DOHH2 (cell line): ENCODE data around the gene TMEM190.

ENCODE experiments used
- H3F3A ChIP-seq: fragments of 200-600 bp; sonication (generic), shearing (Covaris generic); 2 replicates; pipeline ENCODE4 v1.6.0; 2016; ENCODE audit warnings: antibody characterized with exemption, mild to moderate bottlenecking; ENCODE audit not compliant: control insufficient read depth, insufficient read depth
- H3K27ac ChIP-seq: fragments of 200-600 bp; sonication (generic); 2 replicates; pipeline ENCODE4 v1.5.1; 2014; ENCODE audit warnings: low read depth, mild to moderate bottlenecking, low read length, moderate library complexity
- H3K27me3 ChIP-seq: fragments of 200-600 bp; sonication (generic); 2 replicates; pipeline ENCODE4 v1.6.1; 2014; ENCODE audit warnings: mild to moderate bottlenecking, low read length, mixed read lengths; ENCODE audit not compliant: control insufficient read depth
- H3K36me3 ChIP-seq: fragments of 200-600 bp; sonication (generic); 2 replicates; pipeline ENCODE4 v1.6.1; 2014; ENCODE audit warnings: mild to moderate bottlenecking, low read length, moderate library complexity, mixed read lengths; ENCODE audit not compliant: control insufficient read depth
- H3K4me1 ChIP-seq: fragments of 200-600 bp; sonication (generic); 2 replicates; pipeline ENCODE4 v1.6.1; 2014; ENCODE audit warnings: mild to moderate bottlenecking, low read length, mixed read lengths; ENCODE audit not compliant: control insufficient read depth
- H3K4me2 ChIP-seq: fragments of 200-600 bp; sonication (generic); 2 replicates; pipeline ENCODE4 v1.6.0; 2014; ENCODE audit warnings: mild to moderate bottlenecking, low read length, moderate library complexity
- H3K4me3 ChIP-seq: fragments of 200-600 bp; sonication (generic); 2 replicates; pipeline ENCODE4 v1.5.1; 2014; ENCODE audit warnings: mild to moderate bottlenecking, low read length, mixed read lengths
- H3K79me2 ChIP-seq: fragments of 200-600 bp; sonication (generic); 2 replicates; pipeline ENCODE4 v1.6.1; 2014; ENCODE audit warnings: mild to moderate bottlenecking, low read length, mixed read lengths; ENCODE audit not compliant: control insufficient read depth
- H3K9me2 ChIP-seq: fragments of 200-600 bp; sonication (generic); replicated peaks from 2 replicates; pipeline ENCODE4 v1.6.1; 2014; ENCODE audit warnings: mild to moderate bottlenecking, low read length, mixed read lengths; ENCODE audit not compliant: control insufficient read depth
- H3K9me3 ChIP-seq: fragments of 200-600 bp; sonication (generic); 2 replicates; pipeline ENCODE4 v1.6.1; 2014; ENCODE audit warnings: antibody characterized with exemption, low read length, mixed read lengths; ENCODE audit not compliant: control insufficient read depth, insufficient read depth
- H4K20me1 ChIP-seq: fragments of 200-600 bp; sonication (generic); 2 replicates; pipeline ENCODE4 v1.6.0; 2014; ENCODE audit warnings: low read depth, mild to moderate bottlenecking, antibody characterized with exemption, low read length, moderate library complexity; ENCODE audit not compliant: control insufficient read depth, insufficient read depth
- EZH2phosphoT487 ChIP-seq: fragments of 200-600 bp; sonication (generic); IDR thresholded peaks from 2 replicates; pipeline ENCODE4 v1.6.1; 2017; ENCODE audit warnings: borderline replicate concordance, mild to moderate bottlenecking, antibody characterized with exemption, low read length, moderate library complexity, mixed read lengths
- TF ChIP-seq, protein P1 (sequence below): fragments of 200-600 bp; sonication (generic); IDR thresholded peaks from one replicate; pipeline ENCODE4 v1.5.1; 2014; ENCODE audit warnings: antibody characterized with exemption, mild to moderate bottlenecking, low read depth, low read length; ENCODE audit not compliant: poor library complexity, severe bottlenecking

The TMEM190 gene

DNA sequence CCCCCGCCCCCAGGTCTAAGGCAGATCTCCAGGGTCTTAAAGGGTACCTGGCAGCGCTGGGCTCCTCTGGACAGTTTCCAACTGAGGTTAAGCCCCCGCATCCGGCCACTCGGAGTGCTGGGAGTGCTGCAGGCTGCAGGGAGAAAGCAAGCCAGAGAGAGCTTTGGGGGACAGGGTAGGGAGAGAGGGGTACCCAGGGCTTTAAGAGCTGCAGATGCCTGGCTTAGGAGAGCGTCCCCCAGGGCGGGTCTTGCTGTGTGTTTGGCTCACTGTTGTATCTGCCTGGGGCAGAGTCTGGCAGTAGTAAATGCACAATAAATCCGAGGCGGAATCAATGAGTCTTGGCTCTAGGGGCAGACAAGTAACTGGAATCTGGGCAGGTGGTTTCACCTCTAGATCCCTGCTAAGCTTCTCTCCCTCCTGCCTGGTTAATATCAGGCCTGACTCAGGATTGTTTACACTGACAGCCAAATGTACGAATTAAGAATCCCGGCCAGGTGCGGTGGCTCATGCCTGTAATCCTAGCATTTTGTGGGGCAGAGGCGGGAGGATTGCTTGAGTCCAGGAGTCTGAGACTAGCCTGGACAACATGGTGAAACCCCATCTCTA lies 21.3 kb upstream of the TMEM190 start:
- Histone ChIP-seq H3K27me3 (peaks cover 43% of the 10 kb centered on the region), H3K4me1 (peaks cover 11% of the 10 kb centered on the region), H3K27ac (no peak overlapping the region), H3K79me2 (no peaks in the 10 kb centered on the region), H3K36me3 (no peaks in the 10 kb centered on the region), H3K4me2 (no peak overlapping the region), H3K9me2 (no peaks in the 10 kb centered on the region), H4K20me1 (no peaks in the 10 kb centered on the region), H3K4me3 (no peak overlapping the region), H3K9me3 (no peaks in the 10 kb centered on the region), H3F3A (no peaks in the 10 kb centered on the region)
- TF ChIP-seq, protein P1, sequence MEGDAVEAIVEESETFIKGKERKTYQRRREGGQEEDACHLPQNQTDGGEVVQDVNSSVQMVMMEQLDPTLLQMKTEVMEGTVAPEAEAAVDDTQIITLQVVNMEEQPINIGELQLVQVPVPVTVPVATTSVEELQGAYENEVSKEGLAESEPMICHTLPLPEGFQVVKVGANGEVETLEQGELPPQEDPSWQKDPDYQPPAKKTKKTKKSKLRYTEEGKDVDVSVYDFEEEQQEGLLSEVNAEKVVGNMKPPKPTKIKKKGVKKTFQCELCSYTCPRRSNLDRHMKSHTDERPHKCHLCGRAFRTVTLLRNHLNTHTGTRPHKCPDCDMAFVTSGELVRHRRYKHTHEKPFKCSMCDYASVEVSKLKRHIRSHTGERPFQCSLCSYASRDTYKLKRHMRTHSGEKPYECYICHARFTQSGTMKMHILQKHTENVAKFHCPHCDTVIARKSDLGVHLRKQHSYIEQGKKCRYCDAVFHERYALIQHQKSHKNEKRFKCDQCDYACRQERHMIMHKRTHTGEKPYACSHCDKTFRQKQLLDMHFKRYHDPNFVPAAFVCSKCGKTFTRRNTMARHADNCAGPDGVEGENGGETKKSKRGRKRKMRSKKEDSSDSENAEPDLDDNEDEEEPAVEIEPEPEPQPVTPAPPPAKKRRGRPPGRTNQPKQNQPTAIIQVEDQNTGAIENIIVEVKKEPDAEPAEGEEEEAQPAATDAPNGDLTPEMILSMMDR, result no peak

DNA sequence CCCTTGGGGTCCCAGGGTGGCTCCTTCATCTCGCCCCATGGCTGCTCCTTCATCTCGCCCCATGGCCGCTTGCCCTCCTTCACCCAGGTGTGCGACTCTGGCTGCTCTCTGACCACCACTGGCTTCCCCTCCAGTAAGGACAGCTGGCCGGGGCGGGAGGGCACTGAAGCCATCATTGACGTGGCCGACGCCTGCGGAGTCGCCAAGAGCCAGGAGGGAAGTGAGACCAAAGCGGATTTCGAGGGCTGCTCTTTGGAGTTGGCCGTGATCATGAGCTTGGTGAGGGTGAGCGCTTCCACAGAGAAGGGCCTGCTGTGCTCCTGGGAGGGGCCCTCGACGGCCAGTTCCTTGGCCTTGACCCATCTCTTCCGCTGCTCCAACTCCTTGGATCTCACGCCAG lies 18.1 kb upstream of the TMEM190 start:
- no peaks in the 10 kb centered on the region for H3K36me3 ChIP-seq
- H3K4me3 ChIP-seq, result no peak overlapping the region
- peaks cover 8% of the 10 kb centered on the region for H3K4me1 ChIP-seq
- TF ChIP-seq EZH2phosphoT487, result no peak
- TF ChIP-seq, protein P1, result no peak
- H3K9me3 ChIP-seq, result no peaks in the 10 kb centered on the region
- H4K20me1 ChIP-seq, result no peaks in the 10 kb centered on the region
- no peaks in the 10 kb centered on the region for H3F3A ChIP-seq
- no peak overlapping the region for H3K27ac ChIP-seq
- no peaks in the 10 kb centered on the region for H3K9me2 ChIP-seq
- peaks cover 24% of the 10 kb centered on the region for H3K27me3 ChIP-seq
- no peak overlapping the region for H3K4me2 ChIP-seq
- no peaks in the 10 kb centered on the region for H3K79me2 ChIP-seq

DNA sequence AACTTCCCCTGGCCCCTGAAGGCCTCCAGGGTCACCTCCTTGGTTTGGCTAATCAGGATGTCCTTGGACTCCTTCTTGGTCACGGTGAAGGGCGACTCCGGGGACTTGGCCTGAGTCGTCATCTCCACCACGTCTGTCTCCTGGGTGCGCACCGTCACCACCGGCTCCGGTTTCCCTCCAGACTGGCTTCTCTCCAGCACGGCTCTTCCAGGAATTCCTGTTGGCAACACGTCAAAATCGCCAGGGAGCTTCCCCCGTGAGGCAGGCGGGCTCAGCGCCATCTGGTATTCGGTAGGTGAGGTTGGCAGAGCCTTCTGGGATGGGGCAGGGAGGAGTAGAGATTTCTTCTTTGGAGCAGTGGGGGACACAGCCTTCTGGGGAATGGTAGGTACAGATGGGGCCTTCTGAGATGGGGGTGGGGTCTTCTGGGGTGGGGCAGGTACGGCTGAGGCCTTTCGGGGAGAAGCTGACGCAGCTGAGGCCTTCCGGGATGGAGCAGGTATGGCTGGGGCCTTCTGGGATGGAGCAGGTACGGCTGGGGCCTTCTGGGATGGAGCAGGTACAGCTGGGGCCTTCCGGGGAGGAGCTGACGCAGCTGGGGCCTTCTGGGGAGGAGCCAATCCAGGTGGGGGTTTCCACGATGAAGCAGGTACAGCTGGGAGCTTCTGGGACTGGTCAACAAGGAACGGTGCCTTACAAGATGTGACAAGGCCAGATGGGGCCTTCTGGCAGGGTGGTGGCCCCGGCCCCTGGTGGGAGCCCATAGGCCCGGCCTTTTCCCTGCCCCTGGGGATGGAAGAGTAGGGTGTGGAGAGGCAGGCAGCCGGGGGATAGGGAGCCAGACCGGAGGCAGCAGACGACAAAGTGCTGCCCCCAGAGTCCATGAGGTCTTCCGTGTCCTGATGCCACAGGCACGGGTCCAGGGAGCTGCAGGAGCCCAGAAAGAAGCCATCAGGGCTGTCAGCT lies 17.4 kb upstream of the TMEM190 start:
- Histone ChIP-seq H3K4me1 (peaks cover 4% of the 10 kb centered on the region), H3K4me2 (no peak overlapping the region), H3K36me3 (no peaks in the 10 kb centered on the region), H3K27ac (no peak overlapping the region), H3K27me3 (peaks cover 20% of the 10 kb centered on the region), H3K9me2 (no peaks in the 10 kb centered on the region), H4K20me1 (no peaks in the 10 kb centered on the region), H3K4me3 (no peak overlapping the region), H3K79me2 (no peaks in the 10 kb centered on the region), H3F3A (no peaks in the 10 kb centered on the region), H3K9me3 (no peaks in the 10 kb centered on the region)
- TF ChIP-seq, protein P1, result no peak
- no peak for TF ChIP-seq EZH2phosphoT487
